ENCODE results near the gene CHIC1.
"Not testable (repeated sequence)": the region's sequence is repeated elsewhere in the genome, so short reads cannot be mapped to it uniquely, and the experiment has no call there.

Gene CHIC1

GRCh38 chrX:73562984-73563737 lies at the start of gene CHIC1:
Gene CHIC1 (plus strand): TSS chrX:73563197. CDS start chrX:73563285, 88 bp downstream.
- peak; percentile 45 for DNase-seq (ENCODE audit: low spot score)

GRCh38 chrX:73522823-73523222 lies 40.2 kb upstream of the CHIC1 start:
- DNase-seq (ENCODE audit: low spot score) = not testable (repeated sequence)

GRCh38 chrX:73524906-73525305 lies 38.1 kb upstream of the CHIC1 start:
- no peak for DNase-seq (ENCODE audit: low spot score)

GRCh38 chrX:73525928-73526690 lies 36.9 kb upstream of the CHIC1 start:
- DNase-seq (ENCODE audit: low spot score) = no peak

- not testable (repeated sequence) for DNase-seq (ENCODE audit: low spot score)
These were observed 31.3 kb upstream of the CHIC1 start for GRCh38 chrX:73531655-73532054.

GRCh38 chrX:73556159-73556558 lies 6.8 kb upstream of the CHIC1 start:
- no peak for DNase-seq (ENCODE audit: low spot score)

- no peak for DNase-seq (ENCODE audit: low spot score)
These were observed 1.2 kb upstream of the CHIC1 start for GRCh38 chrX:73561801-73562200.

- no peak for DNase-seq (ENCODE audit: low spot score)
These were observed 539 bp upstream of the CHIC1 start for GRCh38 chrX:73562458-73562857.

GRCh38 chrX:73563738-73564068 lies 706 bp downstream of the CHIC1 start:
- DNase-seq (ENCODE audit: low spot score) = no peak

GRCh38 chrX:73577361-73577760 lies 14.4 kb downstream of the CHIC1 start:
- DNase-seq (ENCODE audit: low spot score) = no peak

- no peak for DNase-seq (ENCODE audit: low spot score)
These were observed 18.1 kb downstream of the CHIC1 start for GRCh38 chrX:73581002-73581628.

- not testable (repeated sequence) for DNase-seq (ENCODE audit: low spot score)
These were observed 34.8 kb downstream of the CHIC1 start for GRCh38 chrX:73597758-73598157.

GRCh38 chrX:73615022-73615421 lies 52.0 kb downstream of the CHIC1 start:
- DNase-seq (ENCODE audit: low spot score) = no peak

- DNase-seq (ENCODE audit: low spot score) = not testable (repeated sequence)
These were observed 78.7 kb downstream of the CHIC1 start for GRCh38 chrX:73641669-73642068.

- no peak for DNase-seq (ENCODE audit: low spot score)
These were observed 84.2 kb downstream of the CHIC1 start for GRCh38 chrX:73647212-73647611.

GRCh38 chrX:73647632-73648322 lies 84.8 kb downstream of the CHIC1 start:
- no peak for DNase-seq (ENCODE audit: low spot score)

- not testable (repeated sequence) for DNase-seq (ENCODE audit: low spot score)
These were observed 98.3 kb downstream of the CHIC1 start for GRCh38 chrX:73661322-73661721.

- no peak for DNase-seq (ENCODE audit: low spot score)
These were observed 105.8 kb downstream of the CHIC1 start for GRCh38 chrX:73668779-73669178.

GRCh38 chrX:73681408-73681807 lies 118.4 kb downstream of the CHIC1 start:
- no peak for DNase-seq (ENCODE audit: low spot score)

GRCh38 chrX:73683236-73683859 lies 120.4 kb downstream of the CHIC1 start:
- no peak for DNase-seq (ENCODE audit: low spot score)

GRCh38 chrX:73707014-73707413 lies 144.0 kb downstream of the CHIC1 start:
- DNase-seq (ENCODE audit: low spot score) = not testable (repeated sequence)

GRCh38 chrX:73728602-73729001 lies 165.6 kb downstream of the CHIC1 start:
- no peak for DNase-seq (ENCODE audit: low spot score)
